Endothelial cell of umbilical vein (primary cell): ENCODE data around the gene COQ8A. TPM values are rescaled to one million over a fixed set of nuclear protein-coding genes. Genes with fewer than 3 reads are reported as not detected.

Experiments
- BruUV-seq: library from RNA; stranded (reverse); fragments of 400-500 nt; replicated peaks from 2 replicates; lab custom pipeline; 2021; lab: Mats Ljungman, UMichigan
- CTCF ChIA-PET: fragments of 300-600, 350-600 bp; sonication (Branson Sonifier 250); formaldehyde crosslinking; loops from one replicate; lab custom pipeline; 2021; ENCODE audit warnings: antibody characterized with exemption, inconsistent platforms; lab: Charles Lee
- POLR2A ChIA-PET: fragments of 300-600, 350-600 bp; sonication (Branson Sonifier 250); formaldehyde crosslinking; loops from one replicate; lab custom pipeline; 2021; ENCODE audit warnings: antibody characterized with exemption, inconsistent platforms; lab: Charles Lee
- DNase-seq: peaks from one replicate; pipeline ENCODE4 v3.0.0-alpha.2; 2011; ENCODE audit warnings: low read depth, low spot score
- FAIRE-seq: peaks from 2 replicates; lab custom pipeline; 2011; peaks lifted over from hg19 to GRCh38; lab: Jason Lieb, UNC
- H2AFZ ChIP-seq: 2 replicates; pipeline ENCODE4 v1.6.0; 2012; ENCODE audit warnings: low read depth, low read length, control low read depth, inconsistent platforms
- H3K27ac ChIP-seq: 2 replicates; pipeline ENCODE4 v1.5.1; 2011; ENCODE audit warnings: low read depth, mild to moderate bottlenecking, control low read depth, low read length, moderate library complexity; ENCODE audit not compliant: insufficient read depth
- H3K27me3 ChIP-seq, 2 experiments: 2 replicates each; pipeline versions ENCODE4 v1.6.0 to v1.6.1; 2011; ENCODE audit warnings: low read length in 2 of 2, mixed read lengths in 1 of 2; ENCODE audit not compliant: control insufficient read depth in 2 of 2, insufficient read depth in 2 of 2
- H3K36me3 ChIP-seq, 2 experiments: 2 replicates in 1 of 2; 3 replicates in 1 of 2; pipeline ENCODE4 v1.5.1; 2011; ENCODE audit warnings: low read length in 2 of 2, mild to moderate bottlenecking in 1 of 2, moderate library complexity in 1 of 2; ENCODE audit not compliant: control insufficient read depth in 2 of 2, insufficient read depth in 2 of 2; ENCODE audit errors: extremely low read depth in 1 of 2
- H3K4me1 ChIP-seq: 3 replicates; pipeline ENCODE4 v1.5.1; 2011; ENCODE audit warnings: mild to moderate bottlenecking, low read length; ENCODE audit not compliant: control insufficient read depth, insufficient read depth; ENCODE audit errors: extremely low read depth
- H3K4me2 ChIP-seq: 2 replicates; pipeline ENCODE4 v1.6.1; 2011; ENCODE audit warnings: low read length, control low read depth, mixed read lengths; ENCODE audit not compliant: insufficient read depth
- H3K4me3 ChIP-seq, 3 experiments: fragments of 200-600 bp in 1 of 3; sonication (generic), shearing (Covaris generic) in 1 of 3; replicated peaks in 1 of 3; 2 replicates each; pipeline ENCODE4 v1.5.1; 2011 to 2016; ENCODE audit warnings: control low read depth in 3 of 3, low read length in 3 of 3, mild to moderate bottlenecking in 2 of 3, inconsistent platforms in 1 of 3, low read depth in 1 of 3, moderate library complexity in 1 of 3; ENCODE audit not compliant: insufficient read depth in 1 of 3
- H3K79me2 ChIP-seq: 2 replicates; pipeline ENCODE4 v1.6.0; 2012; ENCODE audit warnings: low read length, inconsistent platforms; ENCODE audit not compliant: control insufficient read depth, insufficient read depth
- H3K9ac ChIP-seq: replicated peaks from 2 replicates; pipeline ENCODE3; 2011; ENCODE audit warnings: low read length, control low read depth; ENCODE audit not compliant: insufficient read depth; ENCODE audit errors: extremely low read depth
- H3K9me1 ChIP-seq: replicated peaks from 3 replicates; pipeline ENCODE4 v1.6.0; 2011; ENCODE audit warnings: mild to moderate bottlenecking, low read length; ENCODE audit not compliant: control insufficient read depth, insufficient read depth; ENCODE audit errors: extremely low read depth
- H3K9me3 ChIP-seq: replicated peaks from 2 replicates; pipeline ENCODE4 v1.5.1; 2012; ENCODE audit warnings: low read length, inconsistent platforms; ENCODE audit not compliant: control insufficient read depth, insufficient read depth
- H4K20me1 ChIP-seq: replicated peaks from 2 replicates; pipeline ENCODE3; 2011; ENCODE audit warnings: mild to moderate bottlenecking, low read length; ENCODE audit not compliant: control insufficient read depth, insufficient read depth; ENCODE audit errors: extremely low read depth
- EZH2 ChIP-seq: IDR thresholded peaks from 2 replicates; pipeline ENCODE4 v1.6.1; 2012; ENCODE audit warnings: borderline replicate concordance, low read depth, mild to moderate bottlenecking, moderate library complexity, low read length, inconsistent platforms; ENCODE audit not compliant: severe bottlenecking
- FOS ChIP-seq: IDR thresholded peaks from 2 replicates; pipeline ENCODE4 v1.6.1; 2011; ENCODE audit warnings: mild to moderate bottlenecking, low read length, moderate library complexity, borderline replicate concordance; ENCODE audit not compliant: insufficient read depth
- GATA2 ChIP-seq: IDR thresholded peaks from 2 replicates; pipeline ENCODE4 v1.7.0; 2011; ENCODE audit warnings: low read depth, mild to moderate bottlenecking, moderate library complexity, mixed read lengths, low read length; ENCODE audit not compliant: insufficient read length, insufficient read depth
- JUN ChIP-seq: IDR thresholded peaks from 2 replicates; pipeline ENCODE4 v1.6.1; 2011; ENCODE audit warnings: borderline replicate concordance, low read depth; ENCODE audit not compliant: insufficient read length, insufficient read depth
- MYC ChIP-seq: IDR thresholded peaks from one replicate; pipeline ENCODE4 v1.6.1; 2011; ENCODE audit warnings: mild to moderate bottlenecking, low read depth, low read length
- POLR2A ChIP-seq: IDR thresholded peaks from 2 replicates; pipeline ENCODE4 v1.6.1; 2012; ENCODE audit warnings: low read depth, mild to moderate bottlenecking, control low read depth, low read length
- POLR2AphosphoS5 ChIP-seq: IDR thresholded peaks from 2 replicates; pipeline ENCODE4 v1.6.1; 2012; ENCODE audit warnings: low read depth, mild to moderate bottlenecking, control low read depth, low read length, moderate library complexity; ENCODE audit not compliant: insufficient read depth
- dilution Hi-C: fragments of 300-500 bp; cut with MboI; formaldehyde crosslinking; loops from one replicate; pipeline ENCODE4 v1.15.0; 2019; ENCODE audit warnings: low sequenced_read_pairs; ENCODE audit not compliant: extremely low pct_ligation_motif_present
- intact Hi-C: fragments of 100-400 bp; cut with micrococcal nuclease; formaldehyde crosslinking; loops from one replicate; pipeline ENCODE4 v1.10.0; 2022
- polyA plus RNA-seq, 4 experiments: library from polyadenylated mRNA; depleted of rRNA in 3 of 4; stranded (reverse) in 3 of 4; unstranded in 1 of 4; fragments of >200 nt; gene quantifications; 2 replicates each; pipeline versions ENCODE4 v1.2.1 to v1.2.3, GENCODE V29; 2011 to 2012; ENCODE audit warnings: missing spikeins in 1 of 4
- total RNA-seq: library from RNA; stranded (reverse); gene quantifications from 2 replicates; pipeline ENCODE4 v1.2.3, GENCODE V29; 2021
- TF ChIP-seq, protein P1 (sequence below): IDR thresholded peaks from 2 replicates; pipeline ENCODE4 v1.6.1; 2011; ENCODE audit not compliant: insufficient read depth, insufficient read length
- TF ChIP-seq, protein P2 (sequence below), 2 donors: IDR thresholded peaks; 1 replicate in 1 of 2; 2 replicates in 1 of 2; pipeline ENCODE4 v1.5.1; 2011; ENCODE audit warnings: low read length in 2 of 2, mild to moderate bottlenecking in 2 of 2, moderate library complexity in 2 of 2, control low read depth in 1 of 2, inconsistent platforms in 1 of 2, low read depth in 1 of 2; ENCODE audit not compliant: insufficient read depth in 1 of 2; ENCODE audit errors: extremely low read depth in 1 of 2

Gene COQ8A
- total and polyA plus RNA-seq, 2 donors (not counting 3 experiments of a cell fraction or from before 2014, with no cell fraction given), result 6.8 to 9.4 TPM

DNA sequence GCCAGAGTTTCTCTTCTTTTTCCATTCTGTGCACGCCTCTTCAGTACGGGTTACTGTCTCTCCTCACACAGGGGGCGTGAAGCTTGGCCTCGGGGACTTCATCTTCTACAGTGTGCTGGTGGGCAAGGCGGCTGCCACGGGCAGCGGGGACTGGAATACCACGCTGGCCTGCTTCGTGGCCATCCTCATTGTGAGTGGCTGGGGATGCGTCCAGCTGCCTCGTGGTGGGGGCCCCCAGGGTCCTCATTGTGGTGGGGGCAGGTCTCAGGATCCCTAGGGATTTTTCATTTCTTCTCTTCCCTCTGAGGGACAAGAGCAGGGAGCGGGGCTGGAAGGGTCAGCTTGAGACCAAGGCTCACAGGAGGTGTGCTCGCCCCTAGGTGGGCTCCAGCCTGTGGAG is 46.2 kb upstream of the COQ8A start:
- ChIA-PET POLR2A (no interaction called here), CTCF (interaction anchor here (1.2 to 2.5 kb wide), 2 partner anchors 11 to 14 kb away, joined by 3 to 6 read pairs; no protein-coding TSS in a partner anchor)
- dilution Hi-C loops, result no loop called here

More for the DNA sequence above, 46.2 kb upstream of the COQ8A start:
- intact Hi-C loops, result loop anchor here (5.0 kb wide), 1 partner anchor 262 kb away; no protein-coding TSS in a partner anchor
- Histone ChIP-seq H3K4me3 (no peak overlapping the region), H3K9me1 (no peaks in the 10 kb centered on the region), H3K9ac (no peak overlapping the region), H3K27me3 (no peaks in the 10 kb centered on the region), H2AFZ (no peak overlapping the region), H4K20me1 (no peaks in the 10 kb centered on the region), H3K4me2 (no peak overlapping the region), H3K27ac (no peak overlapping the region), H3K9me3 (no peaks in the 10 kb centered on the region), H3K79me2 (no peaks in the 10 kb centered on the region), H3K36me3 (peaks cover 0 to 1% of the 10 kb centered on the region in 2 experiments), H3K4me1 (peaks cover 8% of the 10 kb centered on the region)
- BruUV-seq, result no TSS peak
- TF ChIP-seq EZH2 (no peak), POLR2A (no peak), JUN (no peak), MYC (no peak), GATA2 (no peak), POLR2AphosphoS5 (no peak), FOS (no peak)
- TF ChIP-seq, protein P1, sequence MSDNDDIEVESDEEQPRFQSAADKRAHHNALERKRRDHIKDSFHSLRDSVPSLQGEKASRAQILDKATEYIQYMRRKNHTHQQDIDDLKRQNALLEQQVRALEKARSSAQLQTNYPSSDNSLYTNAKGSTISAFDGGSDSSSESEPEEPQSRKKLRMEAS, result no peak
- TF ChIP-seq, protein P2, sequence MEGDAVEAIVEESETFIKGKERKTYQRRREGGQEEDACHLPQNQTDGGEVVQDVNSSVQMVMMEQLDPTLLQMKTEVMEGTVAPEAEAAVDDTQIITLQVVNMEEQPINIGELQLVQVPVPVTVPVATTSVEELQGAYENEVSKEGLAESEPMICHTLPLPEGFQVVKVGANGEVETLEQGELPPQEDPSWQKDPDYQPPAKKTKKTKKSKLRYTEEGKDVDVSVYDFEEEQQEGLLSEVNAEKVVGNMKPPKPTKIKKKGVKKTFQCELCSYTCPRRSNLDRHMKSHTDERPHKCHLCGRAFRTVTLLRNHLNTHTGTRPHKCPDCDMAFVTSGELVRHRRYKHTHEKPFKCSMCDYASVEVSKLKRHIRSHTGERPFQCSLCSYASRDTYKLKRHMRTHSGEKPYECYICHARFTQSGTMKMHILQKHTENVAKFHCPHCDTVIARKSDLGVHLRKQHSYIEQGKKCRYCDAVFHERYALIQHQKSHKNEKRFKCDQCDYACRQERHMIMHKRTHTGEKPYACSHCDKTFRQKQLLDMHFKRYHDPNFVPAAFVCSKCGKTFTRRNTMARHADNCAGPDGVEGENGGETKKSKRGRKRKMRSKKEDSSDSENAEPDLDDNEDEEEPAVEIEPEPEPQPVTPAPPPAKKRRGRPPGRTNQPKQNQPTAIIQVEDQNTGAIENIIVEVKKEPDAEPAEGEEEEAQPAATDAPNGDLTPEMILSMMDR (IDR thresholded peaks at IDR 0.05; ENCODE audit: extremely low read depth in 1 of 2, insufficient read depth in 1 of 2, low read depth in 1 of 2, low read length in 2 of 2), result no peak
- no peak for FAIRE-seq
- DNase-seq, result no peak
